UCSD-AML1 (cell line): ENCODE measurements around the gene ANAPC10.
"Not testable (repeated sequence)": the region's sequence is repeated elsewhere in the genome, so short reads cannot be mapped to it uniquely, and the experiment has no call there.

Experiments used
- DNase-seq: peaks from one replicate; lab custom pipeline; 2025; ENCODE audit not compliant: unreplicated experiment; lab: John Stamatoyannopoulos, UW

Gene ANAPC10, protein sequence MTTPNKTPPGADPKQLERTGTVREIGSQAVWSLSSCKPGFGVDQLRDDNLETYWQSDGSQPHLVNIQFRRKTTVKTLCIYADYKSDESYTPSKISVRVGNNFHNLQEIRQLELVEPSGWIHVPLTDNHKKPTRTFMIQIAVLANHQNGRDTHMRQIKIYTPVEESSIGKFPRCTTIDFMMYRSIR

DNA sequence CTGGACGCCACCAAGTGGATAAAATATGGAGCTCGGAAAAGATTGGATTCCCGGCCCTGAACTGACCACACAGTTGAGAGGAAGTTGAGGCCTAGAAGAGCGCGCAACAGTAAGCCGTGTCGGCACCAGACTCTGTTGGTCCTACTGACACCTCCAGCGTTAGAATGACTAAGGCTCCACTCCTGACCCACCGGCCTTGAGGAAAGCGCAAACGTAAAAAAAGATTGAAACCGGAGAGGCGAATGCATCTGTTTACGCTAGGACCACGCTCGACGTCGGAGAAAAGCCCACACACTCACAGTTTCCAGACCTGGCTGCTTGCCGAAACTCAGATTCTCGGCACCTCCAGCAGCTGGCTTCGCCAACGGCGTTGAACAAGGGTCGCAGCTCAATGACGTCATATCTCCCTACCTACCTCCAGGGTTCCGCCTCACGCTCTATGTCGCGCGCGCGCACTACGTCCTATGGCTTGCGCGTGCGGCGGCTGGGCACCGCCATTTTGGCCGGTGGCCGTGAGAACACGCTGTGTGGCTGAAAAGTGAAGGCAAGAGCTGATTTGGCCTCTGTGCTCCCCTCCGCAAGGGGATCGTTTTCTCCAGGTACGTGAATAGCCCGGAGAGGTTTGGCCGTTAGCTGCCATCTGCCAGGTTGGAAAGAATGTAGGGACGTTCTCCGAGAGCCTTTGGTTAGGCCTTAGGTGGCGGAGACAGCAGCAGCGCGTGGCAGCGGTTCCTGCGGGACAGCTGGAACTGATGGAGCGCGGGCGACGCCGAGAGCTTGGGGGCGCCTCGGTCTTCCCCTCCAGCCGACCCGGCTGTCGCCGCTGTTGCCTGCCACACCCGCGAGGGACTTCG is at the start of gene ANAPC10, which contains the start of gene ABCE1:
Gene ANAPC10, minus strand, starts transcription at position 376 of the 854 bp plus-strand sequence. CDS start 2,097 bp downstream, outside the sequence.
Gene ABCE1, plus strand, starts transcription at position 491 of the 854 bp plus-strand sequence. CDS start 6,102 bp downstream, outside the sequence.
- DNase-seq: peak; percentile 95

DNA sequence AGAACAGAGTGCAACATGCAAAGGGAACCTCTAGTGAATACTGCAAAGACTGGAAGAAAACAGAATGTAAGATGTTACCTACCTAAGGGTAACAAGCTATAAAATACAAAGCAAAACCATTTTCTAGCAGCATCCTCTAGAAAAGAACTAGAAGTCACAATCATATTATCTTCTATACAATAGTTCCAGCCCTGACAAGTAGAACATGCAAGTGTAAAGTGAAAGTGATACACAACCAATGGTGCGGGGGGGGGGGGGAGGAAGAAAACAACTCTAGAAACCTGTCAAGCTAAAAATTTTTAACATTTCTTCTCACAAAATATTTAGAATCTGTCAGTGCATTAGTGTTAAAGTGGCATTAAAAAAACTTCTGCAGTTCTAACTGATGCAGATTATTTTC is 38.2 kb upstream of the ANAPC10 start:
- not testable (repeated sequence) for DNase-seq

DNA sequence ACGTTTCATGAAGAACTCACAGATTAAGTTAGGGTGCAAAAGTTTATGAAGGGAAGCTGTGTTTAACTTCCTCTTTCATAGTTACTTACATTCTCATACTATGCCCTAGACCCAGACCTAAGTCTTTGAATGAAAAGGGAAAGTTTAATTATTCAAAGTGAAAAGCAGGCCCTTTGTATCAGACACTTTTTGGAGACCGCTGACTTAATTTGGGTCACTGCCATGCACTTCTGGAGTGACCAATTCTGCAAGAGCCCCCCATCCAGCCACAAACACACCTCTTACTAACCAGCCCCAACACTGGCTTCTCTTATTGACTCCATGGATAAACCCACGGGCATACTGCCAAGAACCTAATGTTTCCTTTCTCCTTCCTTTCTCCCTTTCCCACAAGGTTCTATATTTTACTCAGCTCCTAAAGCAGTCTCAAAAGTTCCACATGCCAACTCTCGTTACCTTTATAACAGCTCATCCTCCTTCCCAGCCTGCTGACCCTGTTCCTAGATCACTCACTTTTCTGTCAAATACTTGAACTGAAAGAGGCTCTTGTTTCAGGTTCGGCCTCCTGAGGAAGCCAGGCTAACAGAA is 34.6 kb upstream of the ANAPC10 start:
- DNase-seq: peak; percentile 20

DNA sequence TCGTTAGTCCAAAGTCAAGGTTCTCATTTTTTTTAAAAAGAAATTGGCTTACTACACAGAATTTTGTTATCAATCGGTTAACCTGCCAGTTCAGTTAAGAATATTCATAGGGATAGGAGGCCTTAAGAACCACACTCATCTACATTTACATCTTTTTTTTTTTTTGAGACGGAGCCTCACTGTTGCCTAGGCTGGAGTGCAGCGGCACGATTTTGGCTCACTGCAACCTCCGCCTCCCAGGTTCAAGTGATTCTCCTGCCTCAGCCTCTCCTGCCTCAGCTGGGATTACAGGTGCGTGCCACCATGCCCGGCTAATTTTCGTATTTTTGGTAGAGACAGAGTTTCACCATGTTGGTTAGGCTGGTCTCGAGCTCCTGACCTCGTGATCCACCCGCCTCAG is 33.9 kb upstream of the ANAPC10 start:
- no peak for DNase-seq

DNA sequence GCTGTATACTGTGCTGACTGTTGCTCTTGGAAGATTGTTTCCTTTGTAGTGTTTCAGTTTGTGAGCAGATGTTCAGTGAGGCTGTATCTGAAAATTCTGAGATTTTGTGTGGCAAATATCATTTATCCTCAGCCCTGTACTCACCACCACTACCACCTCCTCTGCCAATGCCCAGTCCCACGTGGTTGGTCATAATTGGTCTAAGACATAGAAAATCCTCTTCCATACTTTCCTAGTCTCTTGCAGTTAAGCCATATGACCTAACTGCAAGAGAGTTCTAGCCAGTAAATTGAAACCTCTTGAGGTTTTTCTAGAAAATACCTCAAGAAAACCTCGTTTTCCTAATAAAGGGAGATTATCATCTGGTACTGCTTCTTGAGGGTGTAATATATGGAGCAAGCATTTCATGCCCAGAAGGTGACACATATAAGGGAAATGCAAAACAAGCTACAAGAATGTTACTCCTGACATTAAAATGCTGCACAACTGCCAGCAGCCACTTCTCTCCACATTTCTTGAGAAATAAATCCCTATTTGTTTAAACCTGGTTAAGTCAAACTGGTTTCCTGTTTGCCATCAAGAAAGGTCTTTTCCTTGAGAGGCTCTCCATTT is 32.9 kb upstream of the ANAPC10 start:
- DNase-seq: no peak

DNA sequence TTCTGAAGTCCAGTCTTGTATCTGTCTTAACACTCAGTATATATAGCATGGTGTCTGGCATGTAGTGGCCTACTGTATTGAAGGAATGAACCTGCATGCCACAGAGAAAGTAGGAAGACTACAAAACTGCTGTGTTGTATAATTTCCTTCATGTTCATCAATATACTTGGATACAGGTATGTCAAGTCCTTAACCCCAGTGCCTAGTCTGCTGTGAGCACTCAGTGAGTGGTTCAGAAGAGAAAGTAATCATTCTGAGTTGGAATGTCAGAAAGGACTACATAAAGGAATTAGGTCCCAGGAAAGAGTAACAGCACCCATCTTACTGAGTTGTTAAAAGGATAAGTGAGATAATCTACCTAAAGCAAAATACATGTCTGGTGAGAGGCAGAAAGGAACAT is 32.1 kb upstream of the ANAPC10 start:
- no peak for DNase-seq

DNA sequence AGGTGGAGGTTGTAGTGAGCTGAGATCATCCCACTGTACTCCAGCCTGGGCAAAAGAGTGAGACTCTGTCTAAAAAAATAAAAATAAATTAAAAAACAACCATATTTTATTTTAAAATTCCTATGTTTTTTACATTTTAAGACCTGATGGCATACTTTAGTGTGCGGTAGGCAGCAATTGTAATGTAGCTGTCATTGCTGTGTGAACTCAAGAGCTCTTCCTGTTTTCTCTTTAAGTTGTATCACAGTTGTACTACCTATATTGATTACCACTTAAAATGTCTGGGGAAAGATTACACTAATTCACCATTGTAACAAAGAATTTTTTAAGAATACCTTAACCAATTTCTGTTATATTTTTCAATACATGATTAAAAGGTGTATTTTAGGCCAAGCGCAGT is 27.4 kb upstream of the ANAPC10 start:
- DNase-seq: no peak

DNA sequence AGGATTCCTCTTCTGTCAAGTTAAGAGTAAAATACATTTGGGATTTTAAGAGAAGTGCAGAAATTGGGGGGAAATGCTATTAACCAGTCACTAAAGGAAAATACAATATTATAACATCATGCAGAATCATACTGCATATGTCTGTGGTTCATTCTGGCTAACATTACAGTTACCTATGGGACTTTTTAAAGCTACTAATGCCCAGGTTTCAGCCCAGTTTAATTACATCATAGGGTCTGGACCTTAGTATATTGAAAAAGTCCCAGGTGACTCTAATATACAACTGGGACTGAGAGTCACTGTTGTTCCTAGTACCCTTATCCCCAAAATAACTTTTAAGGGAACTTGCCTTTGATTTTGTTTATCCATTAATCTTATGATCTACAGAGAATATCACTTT is 10.1 kb upstream of the ANAPC10 start:
- DNase-seq: no peak

DNA sequence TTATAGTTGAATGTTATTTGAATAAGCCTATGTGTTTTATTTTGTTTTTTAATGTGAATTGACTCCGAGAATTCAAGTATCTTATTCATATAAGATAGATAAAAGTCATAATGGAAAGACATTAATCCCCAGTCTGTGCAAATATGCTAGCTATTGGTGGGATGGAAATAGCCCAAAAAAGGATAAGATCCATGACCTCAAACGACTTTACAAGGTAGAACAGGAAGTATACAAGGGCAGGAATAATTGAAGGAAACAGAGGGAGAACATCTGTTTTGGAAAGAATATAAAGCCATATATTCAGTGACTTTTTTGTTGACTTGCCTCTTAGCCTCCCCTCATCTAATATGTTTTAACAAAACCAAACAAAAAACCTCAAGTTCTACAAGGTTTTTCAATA is 9.1 kb upstream of the ANAPC10 start:
- DNase-seq: no peak

DNA sequence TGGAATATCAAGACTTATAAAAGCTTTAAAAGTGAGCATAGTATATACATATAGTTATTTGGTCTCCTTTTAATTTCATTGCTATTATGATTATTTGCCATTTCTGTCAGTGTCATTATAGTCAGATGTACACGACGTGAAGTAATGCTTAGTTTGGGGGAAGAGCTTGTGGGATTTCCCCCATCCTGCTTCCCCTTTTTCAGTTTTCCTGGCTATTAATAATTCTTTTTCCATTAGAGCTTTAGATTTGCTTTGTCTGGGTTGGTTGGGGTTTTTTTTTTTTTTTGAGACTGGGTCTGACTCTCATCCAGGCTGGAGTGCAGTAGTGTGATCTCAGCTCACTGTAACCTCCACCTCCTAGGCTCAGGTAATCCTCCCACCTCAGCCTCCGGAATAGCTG is 5.5 kb upstream of the ANAPC10 start:
- DNase-seq: no peak

DNA sequence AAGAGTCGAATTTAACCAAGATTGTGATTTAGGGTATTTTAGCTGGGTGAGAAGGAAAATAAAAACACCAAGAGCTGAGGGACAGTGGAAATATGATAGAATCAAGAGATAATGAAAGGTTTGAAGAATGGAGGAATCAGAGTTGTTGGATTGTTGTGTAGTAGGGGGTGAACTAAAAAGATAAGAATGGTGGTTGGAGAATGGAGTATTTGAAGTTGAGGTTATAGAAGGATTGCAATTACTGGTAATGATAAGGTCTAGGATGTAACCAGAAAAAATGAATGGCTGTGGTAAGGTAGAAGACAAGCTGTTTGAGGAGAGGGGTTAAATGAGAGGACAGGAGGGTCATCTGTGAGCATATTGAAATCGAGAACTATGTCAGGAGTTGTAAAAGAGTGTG is 4.6 kb upstream of the ANAPC10 start:
- DNase-seq: no peak

DNA sequence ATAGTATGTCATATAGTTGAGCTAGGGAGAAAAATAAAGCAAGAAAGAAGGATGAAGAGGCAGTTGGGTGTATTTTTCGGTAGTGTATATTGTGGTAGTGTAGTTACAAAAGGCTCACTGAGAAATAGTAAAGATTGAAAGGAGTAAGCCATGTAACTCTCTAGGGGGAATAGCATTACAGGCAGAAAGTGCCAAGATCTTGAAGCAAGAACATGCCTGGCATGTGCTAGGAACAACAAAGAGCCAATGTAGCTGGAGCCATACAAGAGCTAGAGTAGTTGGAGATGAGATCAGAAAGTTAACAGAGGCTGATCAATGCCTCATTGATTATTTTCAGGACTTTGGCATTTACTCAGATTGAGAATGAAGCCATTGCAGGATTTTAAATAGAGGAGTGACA is 3.1 kb upstream of the ANAPC10 start:
- no peak for DNase-seq

DNA sequence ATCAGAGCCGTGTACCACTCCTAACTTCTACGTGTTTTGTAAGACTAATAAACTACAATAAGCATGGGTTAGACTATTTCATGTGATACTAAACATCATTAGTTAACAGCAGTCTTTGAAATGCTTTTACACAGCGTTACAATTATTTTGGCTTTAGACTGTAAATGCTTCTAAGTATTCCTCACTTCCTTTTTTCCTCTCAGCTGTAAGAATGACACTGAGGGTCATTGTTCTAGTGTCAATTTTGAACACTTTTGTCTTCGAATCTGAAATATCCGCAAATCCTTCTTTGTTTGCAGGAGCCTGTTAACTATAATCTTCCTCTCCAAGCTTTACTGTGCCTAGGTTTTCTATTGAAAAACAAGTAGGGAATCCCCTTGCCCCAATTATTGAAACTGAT is 1.7 kb upstream of the ANAPC10 start:
- no peak for DNase-seq

DNA sequence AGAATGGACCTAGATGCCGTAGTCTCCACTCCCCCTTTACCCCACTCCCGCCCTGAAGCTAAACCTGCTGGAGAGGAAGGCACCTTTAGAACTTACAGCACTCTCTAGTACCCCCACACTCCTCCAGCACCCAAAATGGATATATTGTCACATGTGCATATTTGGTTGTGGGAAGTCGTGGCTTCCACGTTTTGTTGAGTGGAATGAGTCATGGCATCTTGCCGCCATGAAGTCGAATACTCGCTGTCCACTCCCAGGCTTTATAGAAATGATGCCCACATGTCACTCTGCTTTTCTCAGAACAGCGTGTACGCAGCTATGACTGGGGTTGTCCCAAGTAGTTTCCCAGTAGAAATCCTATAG is 660 bp upstream of the ANAPC10 start:
- peak; percentile 58 for DNase-seq

DNA sequence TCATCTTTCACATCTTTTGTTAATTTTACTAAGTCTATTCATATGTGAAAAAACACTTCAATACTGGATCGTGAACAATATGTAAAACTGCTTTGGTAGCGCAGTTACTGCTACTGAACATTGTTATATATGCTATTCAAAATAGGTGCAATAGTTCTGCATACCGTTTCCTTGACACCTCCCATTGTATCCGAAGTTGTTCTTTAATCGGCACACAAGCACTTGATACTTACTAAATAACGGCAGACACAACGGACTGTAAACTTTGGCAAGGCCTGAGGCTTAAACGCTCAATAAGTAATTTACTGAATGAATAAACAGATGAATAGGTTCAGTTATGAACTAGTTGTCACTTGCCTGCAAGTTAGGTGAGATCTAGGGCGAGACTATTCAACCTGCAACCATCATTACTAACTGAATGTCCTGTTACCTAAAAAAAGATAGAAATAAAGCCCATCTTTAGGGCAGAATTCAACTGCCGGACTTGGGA is 620 bp downstream of the ANAPC10 start:
- no peak for DNase-seq

DNA sequence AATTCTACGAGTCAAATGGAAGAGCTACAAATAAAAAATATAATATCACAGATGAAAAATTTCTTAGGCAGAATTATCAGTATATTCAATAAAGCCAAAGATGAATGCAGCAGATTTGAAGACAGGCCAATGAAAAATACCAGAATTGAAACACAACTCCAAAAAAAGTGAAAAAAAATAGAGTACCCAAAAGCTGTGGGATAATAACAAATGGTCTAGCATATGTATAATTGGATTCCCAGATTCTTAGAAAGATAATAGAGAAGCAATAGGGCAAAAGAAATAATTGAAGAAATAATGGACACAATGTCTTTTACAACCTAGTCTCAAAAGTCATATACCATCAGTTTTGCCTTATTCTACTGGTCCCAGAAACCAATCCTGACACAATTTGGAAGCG is 4.4 kb downstream of the ANAPC10 start:
- no peak for DNase-seq

DNA sequence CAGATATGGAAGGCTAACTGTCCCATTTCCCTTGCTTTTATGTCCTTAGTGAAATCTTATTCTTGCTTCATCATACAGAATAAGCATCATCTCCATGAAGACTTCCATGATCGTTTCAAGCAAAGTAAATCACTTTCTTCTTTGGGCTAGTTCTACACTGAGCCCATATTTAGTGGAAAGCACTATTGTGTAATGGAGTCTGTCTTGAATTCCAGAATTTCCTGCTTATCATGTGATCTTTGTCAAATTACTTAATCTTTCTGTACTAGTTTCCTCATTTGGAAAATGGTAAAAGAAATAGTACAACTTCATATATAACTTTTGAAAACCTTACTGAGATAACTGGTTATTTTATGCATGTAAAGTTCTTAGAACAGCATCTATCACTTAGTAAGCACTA is 7.6 kb downstream of the ANAPC10 start:
- no peak for DNase-seq

DNA sequence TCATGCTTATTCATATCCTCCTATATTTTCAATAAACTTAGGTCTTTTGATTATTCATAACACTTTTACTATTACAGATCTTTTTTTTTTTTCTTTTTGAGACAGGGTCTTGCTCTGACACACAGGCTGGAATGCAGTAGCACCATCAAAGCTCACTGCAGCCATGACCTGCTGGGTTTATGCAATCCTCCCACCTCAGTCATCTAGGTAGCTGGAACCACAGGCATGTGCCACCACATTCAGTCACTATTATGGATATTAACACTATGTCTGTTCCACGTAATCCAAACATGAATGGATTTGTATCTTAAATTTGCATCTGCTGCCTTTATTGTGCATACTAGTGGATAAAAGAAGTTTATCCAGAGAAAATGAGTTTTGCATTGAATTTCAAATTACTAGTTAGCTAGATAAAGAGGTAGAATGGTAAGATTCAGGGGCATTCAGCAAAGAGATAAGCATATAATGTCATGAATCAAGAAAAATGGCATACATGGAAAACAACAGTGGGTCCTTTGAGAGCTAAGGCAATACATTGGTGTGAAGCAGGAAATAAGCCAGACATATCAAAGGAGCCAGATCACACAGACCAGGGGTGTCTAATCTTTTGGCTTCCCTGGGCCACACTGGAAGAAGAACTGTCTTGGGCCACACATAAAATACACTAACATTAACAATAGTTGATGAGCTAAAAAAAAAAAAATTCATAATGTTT is 13.9 kb downstream of the ANAPC10 start:
- no peak for DNase-seq

DNA sequence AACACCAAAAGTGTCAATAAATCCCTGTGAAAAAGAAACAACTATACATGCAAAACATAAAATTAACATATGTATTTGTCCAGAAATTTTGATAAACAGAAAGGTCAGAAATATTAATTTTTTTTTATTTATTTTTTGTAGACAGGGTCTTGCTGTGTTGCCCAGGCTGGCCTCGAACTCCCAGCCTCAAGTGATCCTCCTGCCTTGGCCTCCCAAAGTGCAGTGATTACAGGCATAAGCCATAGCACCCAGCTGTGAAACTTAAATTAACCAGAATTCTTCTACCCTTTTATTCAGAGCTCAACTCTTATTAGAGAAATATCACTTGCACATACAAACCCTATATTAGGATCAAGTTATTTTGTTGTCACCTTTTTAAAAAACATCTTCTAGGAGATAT is 16.2 kb downstream of the ANAPC10 start:
- DNase-seq: no peak

DNA sequence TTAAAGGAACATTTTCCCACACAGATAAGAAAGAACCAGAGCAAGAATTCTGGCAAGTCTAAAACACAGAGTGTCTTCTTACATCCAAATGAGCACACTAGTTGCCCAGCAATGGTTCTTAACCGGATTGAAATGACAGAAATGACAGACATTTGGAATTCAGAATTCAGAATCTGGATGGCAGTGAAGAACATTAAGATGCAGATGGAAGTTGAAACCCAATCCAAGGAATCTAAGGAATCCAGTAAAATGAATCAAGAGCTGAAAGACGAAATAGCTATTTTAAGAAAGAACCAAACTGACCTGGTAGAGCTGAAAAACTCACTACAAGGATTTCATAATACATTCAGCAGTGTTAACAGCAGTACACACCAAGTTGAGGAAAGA is 21.5 kb downstream of the ANAPC10 start:
- DNase-seq: no peak
